Endothelial cell of hepatic sinusoid (primary cell): ENCODE data around the gene ATXN2.

Experiments
- in situ Hi-C: cut with HindIII; loops from 2 replicates; pipeline ENCODE4 v1.10.0; 2017; ENCODE audit warnings: low sequenced_read_pairs

The ATXN2 gene

DNA sequence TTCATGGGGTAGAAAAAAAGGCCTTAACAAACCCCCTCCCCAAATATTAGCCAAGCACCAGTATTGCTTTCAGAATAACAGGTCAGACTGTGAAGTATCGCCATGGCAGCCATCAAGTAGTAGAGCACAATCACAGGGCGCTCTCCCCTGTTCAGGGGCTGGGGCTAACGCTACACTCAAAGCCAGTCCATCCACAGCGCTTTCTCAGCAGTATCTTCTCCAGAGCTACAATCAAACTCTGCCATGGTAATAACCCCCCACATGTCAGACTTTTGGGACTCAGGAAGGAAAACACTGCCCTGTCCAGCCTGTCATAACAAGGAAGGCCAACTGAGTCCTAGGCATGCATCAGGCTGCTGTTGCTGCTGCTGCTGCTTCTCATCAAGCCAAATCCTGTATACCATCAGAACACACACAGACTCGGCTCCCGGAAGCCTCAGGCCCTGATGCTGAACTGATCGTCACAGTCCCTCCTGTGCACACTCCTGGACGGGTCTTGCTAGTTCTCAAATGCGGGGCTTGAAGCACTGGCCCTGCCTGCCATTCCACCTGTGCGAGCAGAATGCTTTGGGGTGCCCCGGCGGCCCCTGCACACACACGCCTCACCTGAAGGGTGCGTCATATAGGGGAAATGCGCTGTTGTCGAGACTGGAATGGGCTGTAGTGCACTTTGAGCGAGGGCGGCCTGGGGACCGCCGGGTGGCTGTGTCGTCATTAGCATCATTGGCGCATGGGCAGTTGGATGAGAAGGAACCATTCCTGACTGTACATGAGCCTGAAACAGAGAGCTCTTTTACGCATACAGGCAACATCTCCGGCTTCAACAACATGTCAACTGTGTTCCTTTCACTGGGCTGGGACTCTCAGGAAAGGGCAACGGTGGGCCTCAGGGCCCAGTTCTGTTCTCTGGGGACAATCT, 145.8 kb downstream of the ATXN2 start:
- in situ Hi-C loops, result loop anchor here (5.0 to 10.0 kb wide), 2 partner anchors 51 to 56 kb away; no protein-coding TSS in a partner anchor

DNA sequence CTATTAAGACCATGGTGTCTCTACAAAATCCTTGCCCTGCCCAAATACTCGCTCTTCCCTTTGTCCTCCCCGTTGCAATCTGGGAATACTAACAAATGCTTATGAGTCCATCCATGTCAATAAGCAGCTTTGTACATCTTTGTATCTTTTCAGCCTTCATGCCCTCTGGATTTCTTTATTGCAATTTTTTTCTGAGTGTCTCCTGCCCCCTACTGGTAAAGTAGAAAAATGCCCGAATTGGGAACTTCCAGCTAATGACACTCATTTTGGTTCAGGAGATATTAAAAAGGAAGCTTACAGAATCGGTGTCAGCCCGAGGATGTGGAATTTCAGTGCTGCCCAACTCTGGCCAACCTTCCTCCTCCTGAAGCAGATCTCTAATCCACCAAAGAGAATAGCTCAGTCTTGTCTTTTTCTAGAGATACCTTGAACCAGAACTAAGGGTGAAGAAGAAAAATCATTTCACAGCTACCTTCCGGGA, 147.4 kb downstream of the ATXN2 start:
- in situ Hi-C loops, result loop anchor here (5.0 to 10.0 kb wide), 2 partner anchors 53 to 54 kb away; no protein-coding TSS in a partner anchor

DNA sequence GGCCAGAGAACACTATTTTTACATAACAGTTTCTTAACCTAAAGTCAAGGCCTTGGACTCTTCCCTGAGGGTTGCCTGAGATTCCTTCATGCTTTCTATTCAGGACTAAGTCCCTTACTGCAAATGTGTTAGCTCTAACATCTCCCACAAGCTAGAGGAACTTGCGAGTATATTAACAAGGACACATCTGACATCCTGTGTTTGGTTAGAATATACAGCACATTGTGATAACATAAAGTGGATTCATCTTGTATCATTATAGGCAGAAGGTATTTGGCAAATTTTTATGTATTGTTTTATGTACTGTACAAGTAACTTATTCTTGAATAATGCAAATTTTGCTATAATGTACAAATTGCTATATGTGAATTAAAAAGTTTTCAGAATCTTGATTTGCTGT, 147.9 kb downstream of the ATXN2 start:
- in situ Hi-C loops, result loop anchor here (5.0 to 10.0 kb wide), 2 partner anchors 54 kb away; no protein-coding TSS in a partner anchor

DNA sequence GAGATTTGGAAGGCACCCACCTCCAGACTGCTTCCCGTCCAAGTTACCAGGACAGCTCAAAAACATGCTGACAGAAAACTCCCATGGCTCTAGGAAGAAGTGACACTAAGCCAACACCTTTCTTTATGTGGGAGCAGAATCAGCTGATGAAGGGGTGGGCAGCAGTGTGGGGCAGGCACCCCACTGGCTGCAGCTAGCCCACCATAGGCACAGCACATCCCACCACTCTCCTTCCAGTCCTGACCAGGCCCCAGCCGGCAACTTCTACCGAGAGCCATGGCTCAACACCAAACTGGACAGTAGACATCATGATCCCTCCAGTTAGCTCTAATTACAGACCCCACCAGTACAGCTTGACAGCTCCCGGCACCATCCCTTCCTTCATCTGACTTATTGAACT, 148.4 kb downstream of the ATXN2 start:
- in situ Hi-C loops, result loop anchor here (5.0 to 10.0 kb wide), 2 partner anchors 53 to 54 kb away; no protein-coding TSS in a partner anchor

DNA sequence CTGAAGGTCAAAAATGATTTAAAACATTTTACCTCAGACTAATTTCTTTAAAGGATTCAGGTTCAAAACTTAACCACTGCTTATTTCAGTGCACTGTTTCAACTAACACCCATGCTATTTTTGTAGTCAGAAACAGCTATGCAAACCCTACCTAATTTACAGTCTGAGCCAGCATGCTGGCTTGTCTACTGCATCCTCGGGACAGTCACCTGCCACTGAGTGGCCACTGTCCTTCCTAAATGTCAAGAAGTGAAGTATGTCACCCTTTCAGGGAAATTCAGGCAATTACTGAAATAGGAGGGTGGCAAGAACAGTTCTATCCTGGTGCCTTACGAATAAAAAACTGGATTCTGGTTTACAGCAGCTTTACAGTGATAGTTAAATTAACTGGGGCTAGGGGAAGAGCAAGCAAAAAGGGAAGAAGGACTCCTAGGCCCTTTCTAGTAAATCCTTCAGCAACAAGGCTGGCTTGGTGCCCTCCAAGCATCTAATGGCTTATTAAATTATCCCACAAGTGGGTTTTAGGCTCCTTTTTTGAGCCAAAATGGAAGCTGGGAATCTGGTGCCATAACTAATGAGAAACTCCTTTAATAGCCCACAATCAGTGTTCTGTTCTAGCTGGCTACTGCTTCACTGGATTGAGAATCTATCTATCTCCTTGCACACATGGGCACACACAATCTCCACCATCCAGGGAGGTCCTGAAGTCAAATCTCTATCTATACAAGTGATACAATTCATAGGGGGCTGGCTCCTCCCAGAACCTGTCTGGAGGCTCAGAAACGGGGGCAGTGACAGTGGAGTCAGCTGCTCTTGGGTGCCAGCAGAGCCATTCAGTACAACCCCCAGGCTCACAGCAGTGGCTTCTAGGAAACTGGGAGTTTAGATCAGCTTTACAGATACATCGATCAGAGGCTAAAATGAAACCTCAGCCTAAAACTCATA, 150.0 kb downstream of the ATXN2 start:
- in situ Hi-C loops, result no loop called here

DNA sequence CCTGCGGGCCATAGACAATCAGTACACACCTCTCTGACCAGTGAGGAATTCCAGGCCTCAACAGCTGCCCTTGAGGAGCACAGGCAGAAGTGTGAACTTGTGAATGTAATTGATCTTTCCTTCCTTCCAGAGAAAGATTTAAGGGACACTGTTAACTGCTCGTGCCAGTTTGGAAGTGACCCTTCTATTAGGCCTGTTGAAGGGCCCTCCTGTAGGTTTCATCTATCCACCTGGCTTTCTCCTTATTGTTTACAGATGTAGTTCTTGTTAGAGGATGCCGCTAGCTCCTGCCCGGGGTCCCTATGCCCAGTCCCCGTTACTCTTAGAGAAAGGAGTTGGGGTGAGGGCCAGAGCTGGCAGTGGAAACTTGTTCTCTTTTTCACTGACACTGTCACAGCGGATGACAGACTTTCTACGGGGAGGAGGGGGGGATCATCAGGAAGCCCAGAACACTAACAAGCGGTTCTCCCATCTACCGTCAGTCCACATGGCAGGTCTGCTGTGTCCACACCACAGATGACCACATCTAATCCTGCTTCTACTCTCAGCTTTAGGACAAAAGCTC, 150.8 kb downstream of the ATXN2 start:
- in situ Hi-C loops, result no loop called here

DNA sequence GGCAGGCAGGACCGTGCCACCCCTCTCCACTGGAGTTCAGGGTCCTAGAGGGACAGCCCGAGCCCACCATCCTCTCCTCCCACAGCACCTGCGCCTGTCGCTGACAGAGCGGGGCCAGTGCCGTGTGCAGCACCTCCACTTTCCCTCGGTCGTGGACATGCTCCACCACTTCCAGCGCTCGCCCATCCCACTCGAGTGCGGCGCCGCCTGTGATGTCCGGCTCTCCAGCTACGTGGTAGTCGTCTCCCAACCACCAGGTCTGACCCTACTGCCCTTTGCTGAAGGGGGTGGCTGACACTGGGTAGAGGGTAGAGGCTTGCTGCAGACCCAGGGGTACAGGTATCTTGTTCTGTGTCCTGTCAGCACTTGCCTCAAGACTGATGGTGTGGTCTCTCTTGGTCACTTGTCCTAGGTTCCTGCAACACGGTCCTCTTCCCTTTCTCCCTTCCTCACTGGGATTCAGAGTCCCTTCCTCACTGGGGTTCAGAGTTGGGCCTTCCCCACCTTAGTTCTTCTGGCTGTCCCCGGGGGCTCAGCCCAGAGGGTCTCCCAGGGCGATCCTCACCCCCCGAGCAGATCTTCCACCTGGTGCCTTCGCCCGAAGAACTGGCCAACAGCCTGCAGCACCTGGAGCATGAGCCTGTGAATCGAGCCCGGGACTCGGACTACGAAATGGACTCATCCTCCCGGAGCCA, 151.4 kb downstream of the ATXN2 start:
- in situ Hi-C loops, result no loop called here

DNA sequence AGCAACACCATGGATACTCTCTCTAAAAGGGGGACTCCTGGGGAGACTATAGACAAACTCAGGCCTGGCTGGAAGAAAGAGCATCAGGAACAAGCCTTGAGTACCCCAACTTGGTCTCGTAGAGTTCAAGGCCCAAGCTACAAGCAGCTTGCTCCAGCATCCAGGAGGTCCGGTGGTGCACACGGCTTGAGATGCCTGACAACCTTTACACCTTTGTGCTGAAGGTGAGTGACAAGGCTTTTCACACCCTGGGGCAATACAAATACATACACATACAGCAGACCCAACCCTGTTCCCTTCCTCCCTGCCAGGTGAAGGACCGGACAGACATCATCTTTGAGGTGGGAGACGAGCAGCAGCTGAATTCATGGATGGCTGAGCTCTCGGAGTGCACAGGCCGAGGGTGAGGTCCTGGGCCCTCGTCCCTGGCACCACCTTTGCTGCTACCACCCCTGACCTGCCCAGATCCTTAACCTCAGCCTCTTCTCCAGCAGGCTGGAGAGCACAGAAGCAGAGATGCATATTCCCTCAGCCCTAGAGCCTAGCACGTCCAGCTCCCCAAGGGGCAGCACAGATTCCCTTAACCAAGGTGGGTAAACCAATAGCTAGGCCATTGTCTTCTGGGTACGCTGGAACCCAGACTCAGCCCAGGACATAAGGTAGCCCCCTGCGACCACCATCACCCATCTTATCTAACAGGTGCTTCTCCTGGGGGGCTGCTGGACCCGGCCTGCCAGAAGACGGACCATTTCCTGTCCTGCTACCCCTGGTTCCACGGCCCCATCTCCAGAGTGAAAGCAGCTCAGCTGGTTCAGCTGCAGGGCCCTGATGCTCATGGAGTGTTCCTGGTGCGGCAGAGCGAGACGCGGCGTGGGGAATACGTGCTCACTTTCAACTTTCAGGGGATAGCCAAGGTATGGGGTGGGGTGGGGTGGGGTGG, 152.2 kb downstream of the ATXN2 start:
- in situ Hi-C loops, result no loop called here

DNA sequence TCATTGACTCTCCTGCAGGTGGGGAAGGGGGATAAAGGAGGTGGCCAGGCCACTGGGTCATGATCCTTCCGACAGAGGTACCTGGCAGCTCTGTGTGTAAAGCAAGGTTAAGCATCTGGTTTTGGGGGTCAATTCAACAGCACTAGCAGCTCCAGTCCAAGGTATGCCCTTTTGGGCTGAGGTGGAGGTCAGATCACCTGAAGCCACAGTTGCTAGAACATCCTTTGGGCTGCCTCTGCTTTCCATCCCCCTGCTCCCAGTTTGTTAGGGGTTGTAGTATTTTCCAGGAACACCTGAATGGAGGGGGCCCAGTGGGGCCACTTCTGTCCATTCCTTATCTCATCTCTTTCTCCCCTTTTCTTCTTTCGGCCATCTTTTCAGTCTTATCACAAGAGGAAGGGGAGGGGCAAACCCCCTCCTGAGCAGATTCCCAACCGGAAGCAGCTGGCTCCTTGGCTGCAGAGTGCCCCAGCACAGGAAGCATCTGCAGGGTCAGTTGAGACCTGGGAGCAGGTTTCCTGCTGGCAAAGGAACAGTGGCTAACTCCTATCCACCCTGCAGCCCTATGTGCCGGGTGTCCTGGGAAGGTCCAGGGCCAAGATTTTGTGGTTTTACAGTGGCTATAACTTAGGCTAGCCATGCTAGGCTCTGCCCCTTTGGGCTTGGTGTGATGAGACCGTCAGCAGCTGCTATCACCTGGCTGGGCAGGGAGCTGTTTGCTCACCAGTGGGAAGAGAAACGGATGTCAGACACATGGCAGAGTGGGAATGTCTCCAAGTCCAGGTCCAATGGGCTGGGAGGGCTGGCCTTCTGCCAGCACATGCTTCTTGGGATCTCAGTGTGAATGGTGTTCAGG, 153.2 kb downstream of the ATXN2 start:
- in situ Hi-C loops, result no loop called here

DNA sequence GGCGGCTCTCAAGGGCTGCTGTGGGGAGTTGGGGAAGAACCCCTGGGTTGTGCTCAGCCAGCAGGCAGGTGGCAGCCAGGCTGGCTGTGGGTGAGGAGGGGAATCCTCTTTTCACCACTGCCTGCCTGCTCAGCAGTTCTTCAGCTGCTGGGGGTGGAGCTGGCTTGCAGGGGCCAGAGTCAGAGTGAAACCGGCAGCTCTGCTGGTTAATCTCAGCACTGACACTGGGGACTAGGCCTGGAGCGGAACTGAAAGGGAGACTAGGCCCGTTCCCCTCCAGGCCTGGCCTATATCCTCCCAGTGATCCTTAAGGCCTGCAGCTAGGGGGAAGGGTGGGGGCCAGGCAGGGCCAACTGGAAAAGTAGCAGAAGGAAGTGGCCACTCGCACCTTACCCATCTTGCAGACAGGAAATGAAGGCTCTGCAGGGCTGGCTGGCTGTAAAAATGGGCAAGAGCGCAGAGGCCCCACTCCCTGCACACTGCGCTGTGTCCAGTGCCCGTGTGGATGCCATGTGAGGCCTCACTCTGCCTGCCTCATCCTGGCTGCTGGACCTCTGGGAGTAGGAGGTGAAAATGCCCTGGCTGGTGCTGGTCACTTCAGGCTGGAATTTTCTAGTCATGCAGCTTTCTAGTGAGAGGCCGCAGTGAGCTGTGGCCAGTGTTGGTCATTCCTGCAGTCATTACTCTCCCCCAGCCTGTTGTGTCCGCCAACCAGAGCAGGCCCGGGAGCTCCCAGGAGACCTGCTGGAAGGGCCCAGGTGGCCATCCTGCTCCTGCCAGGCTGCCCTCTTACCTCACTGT, 154.0 kb downstream of the ATXN2 start:
- in situ Hi-C loops, result no loop called here

DNA sequence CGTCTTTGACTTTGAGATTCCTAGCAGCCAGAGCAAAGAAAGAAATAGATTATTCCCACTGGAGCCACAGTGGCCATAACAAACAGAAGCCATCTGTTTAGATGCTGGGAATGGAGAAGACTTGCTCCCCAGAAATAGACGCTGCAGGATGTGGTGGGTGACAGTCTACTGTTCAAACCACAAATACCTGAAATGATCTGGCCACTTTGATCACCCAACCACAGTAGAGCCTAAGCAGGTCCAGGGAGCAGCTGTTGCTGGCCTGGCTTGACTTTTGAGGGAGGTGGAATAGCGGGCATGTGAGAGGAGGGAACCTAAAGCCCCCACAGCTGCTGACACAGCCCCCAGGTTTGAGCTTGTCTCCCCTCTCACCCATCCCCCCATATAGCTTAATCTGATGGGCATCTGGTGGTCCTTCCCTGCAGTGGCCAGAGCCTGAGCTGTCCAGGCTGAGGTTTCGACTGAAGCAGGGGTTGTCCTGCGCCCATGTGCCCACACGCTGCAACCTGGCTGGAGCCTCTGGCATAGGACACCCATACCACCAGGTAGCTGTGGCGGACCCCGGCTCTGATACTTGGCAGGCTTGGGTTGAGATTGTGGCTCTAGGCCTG, 154.7 kb downstream of the ATXN2 start:
- in situ Hi-C loops, result no loop called here

DNA sequence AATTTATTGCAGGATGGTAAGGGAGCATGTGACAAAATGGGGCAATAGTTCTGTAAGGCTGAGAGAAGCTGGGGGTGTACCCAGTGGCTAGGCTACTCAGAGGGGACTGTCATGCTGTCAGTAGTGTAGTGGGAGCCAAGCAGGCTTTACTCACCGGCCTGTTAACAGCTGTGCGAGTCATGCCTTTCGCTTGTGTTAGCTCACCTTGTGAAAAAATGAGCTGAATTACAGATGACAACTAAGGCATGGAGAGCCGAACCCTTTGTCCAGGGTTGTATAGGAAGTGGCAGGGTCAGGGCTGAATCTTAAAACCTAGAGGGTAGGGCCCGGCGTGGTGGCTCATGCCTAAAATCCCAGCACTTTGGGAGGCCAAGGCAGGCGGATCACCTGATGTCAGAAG, 155.5 kb downstream of the ATXN2 start:
- in situ Hi-C loops, result no loop called here

DNA sequence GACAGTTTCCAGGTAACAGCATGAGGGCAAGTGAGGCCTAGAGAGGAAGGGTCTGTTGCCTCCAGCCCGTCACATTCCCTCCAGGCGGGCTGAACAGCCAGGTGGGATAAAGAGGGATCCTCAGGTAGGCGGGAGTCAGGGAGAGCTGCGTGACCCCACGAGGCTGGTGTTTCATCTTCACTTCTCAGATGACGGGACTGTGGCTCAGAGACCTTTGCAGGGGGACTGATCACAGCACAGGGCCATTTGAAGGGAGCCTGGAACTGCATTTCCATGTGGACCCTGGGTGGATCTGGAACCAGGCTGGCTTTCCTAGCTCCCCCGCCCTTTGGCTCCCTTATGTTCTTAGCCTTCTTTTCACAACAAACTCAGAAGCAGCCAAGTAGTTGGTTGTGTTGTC, 156.0 kb downstream of the ATXN2 start:
- in situ Hi-C loops, result no loop called here

DNA sequence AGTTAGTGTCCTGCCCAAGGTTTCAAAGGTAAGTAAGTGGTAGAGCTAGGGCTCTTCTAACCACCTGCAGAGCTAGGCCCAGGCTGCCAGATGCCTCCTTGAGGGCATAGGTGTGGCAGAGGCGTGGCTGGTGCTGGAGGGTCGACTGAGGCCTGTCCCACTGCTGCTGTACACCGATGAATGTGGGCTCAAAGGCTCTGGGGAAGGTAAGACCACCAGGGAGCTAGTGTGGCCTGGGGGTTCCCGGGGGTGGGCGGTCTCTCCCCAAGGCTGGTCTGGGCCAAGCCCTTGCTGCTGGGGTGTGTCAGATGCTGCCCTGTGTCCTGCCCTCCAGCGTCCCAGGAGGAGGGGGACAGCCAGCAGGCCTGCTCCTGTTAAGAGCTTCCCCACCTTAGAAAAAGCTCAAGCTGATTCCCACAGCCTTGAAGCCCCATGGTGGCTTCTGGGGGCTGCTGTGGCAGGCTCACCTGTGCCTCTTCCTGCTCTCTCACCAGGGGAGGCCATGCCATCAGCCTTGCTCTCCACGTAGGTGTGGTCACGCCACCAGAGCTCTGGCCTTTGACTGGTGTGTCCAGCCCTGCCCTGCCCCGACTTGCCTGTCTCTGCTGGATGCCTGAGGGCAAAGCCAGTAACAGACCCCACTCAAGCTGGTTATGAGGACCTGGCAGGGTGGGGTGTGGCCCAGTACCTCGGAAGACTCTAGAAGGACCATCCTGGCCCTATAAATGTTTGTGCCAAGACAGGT, 156.6 kb downstream of the ATXN2 start:
- in situ Hi-C loops, result no loop called here

DNA sequence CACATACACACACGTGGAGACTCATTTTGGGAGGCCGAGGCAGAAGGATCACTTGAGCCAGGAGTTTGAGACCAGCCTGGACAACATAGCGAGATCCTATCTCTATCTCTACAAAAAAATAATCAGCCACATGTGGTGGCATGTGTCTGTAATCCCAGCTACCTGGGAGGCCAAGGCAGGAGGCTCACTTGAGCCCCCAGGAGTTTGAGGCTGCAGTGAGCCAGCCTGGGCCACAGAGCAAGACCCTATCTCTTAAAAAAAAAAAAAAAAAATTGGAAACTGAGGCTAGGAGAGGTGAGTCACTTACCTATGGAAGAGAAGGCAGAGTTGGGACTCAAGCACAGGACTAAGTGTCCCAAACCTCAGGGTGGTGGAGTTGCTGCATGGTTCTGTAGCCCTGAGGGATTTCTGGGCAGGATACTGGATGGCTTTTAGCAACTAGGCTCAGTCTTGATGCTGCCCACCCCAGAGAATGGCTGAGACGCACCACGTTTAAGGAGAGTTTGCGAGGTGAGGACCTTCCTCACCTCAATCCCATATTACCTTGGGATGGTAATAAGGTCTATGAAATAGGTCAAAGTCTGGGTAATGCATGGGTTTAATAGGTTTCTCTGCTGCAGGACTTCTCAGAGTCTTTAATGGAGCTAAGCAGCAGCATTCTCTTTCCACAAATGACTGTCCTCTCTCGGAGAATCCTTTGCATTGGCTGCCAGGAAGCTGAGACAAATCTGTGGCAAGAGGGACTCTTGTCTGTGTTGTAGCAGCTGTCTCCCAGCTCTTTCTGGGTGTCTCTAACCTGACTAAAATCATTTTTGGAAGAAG, 157.8 kb downstream of the ATXN2 start:
- in situ Hi-C loops, result no loop called here

DNA sequence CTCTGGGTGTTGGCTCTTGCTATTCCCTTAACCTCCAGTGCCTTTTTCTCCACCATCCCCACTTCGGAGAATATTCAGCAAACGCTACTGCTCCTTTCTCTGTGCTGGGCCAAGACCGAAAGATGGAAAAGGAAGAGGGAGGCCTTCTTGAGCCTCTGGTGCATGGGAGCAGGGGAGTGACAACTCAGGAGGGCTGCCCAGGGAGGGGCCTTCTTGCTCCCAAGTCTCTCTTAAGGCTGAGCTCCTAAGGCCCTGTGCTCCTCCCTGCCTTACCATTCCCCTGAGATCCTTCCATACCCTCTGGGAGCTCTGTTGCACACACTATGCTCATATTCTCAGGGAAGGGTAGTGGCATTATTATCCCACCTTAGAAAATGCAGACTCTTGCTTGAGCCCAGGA, 158.5 kb downstream of the ATXN2 start:
- in situ Hi-C loops, result no loop called here
